EL (cell line): ENCODE data around the gene IL17RC.
"Not testable (repeated sequence)": the region's sequence is repeated elsewhere in the genome, so short reads cannot be mapped to it uniquely, and the experiment has no call there.

Source experiments
- DNase-seq: peaks from one replicate; pipeline ENCODE4 v3.0.0-alpha.2; 2016

The IL17RC gene

GRCh38 chr3:9895715-9896114, 21.2 kb upstream of the IL17RC start:
- DNase-seq = not testable (repeated sequence)

GRCh38 chr3:9896755-9897407, 20.0 kb upstream of the IL17RC start:
- DNase-seq = not testable (repeated sequence)

- DNase-seq = peak; percentile 31
Measured at GRCh38 chr3:9897408-9898372, 19.2 kb upstream of the IL17RC start.

- no peak for DNase-seq
Measured at GRCh38 chr3:9898467-9899241, 18.2 kb upstream of the IL17RC start.

- no peak for DNase-seq
Measured at GRCh38 chr3:9899289-9899791, 17.6 kb upstream of the IL17RC start.

- DNase-seq = not testable (repeated sequence)
Measured at GRCh38 chr3:9900965-9901415, 15.9 kb upstream of the IL17RC start.

- DNase-seq = no peak
Measured at GRCh38 chr3:9901967-9902366, 14.9 kb upstream of the IL17RC start.

GRCh38 chr3:9902372-9903237, 14.3 kb upstream of the IL17RC start, which contains the start of gene IL17RE:
Gene IL17RE, plus strand, starts transcription at chr3:9902848. Its CDS starts 85 bp downstream, at chr3:9902933.
- no peak for DNase-seq

- peak; percentile 59 for DNase-seq
Measured at GRCh38 chr3:9903238-9903624, 13.7 kb upstream of the IL17RC start.

GRCh38 chr3:9903904-9904303, 13.0 kb upstream of the IL17RC start:
- no peak for DNase-seq

- DNase-seq = no peak
Measured at GRCh38 chr3:9906480-9906879, 10.4 kb upstream of the IL17RC start.

- DNase-seq = no peak
Measured at GRCh38 chr3:9908286-9908685, 8.6 kb upstream of the IL17RC start.

GRCh38 chr3:9909221-9910013, 7.5 kb upstream of the IL17RC start:
- DNase-seq = no peak

- DNase-seq = no peak
Measured at GRCh38 chr3:9911863-9912262, 5.0 kb upstream of the IL17RC start.

GRCh38 chr3:9912294-9912935, 4.5 kb upstream of the IL17RC start:
- DNase-seq = peak; percentile 40

GRCh38 chr3:9913601-9914000, 3.3 kb upstream of the IL17RC start:
- no peak for DNase-seq

- no peak for DNase-seq
Measured at GRCh38 chr3:9914011-9914410, 2.9 kb upstream of the IL17RC start.

- DNase-seq = no peak
Measured at GRCh38 chr3:9914559-9915253, 2.2 kb upstream of the IL17RC start.

- peak; percentile 80 for DNase-seq
Measured at GRCh38 chr3:9915254-9916141, 1.4 kb upstream of the IL17RC start.
